ENCODE results near the gene QTRT2.

Gene QTRT2

GRCh38 chr3:114035896-114036295 lies 20.6 kb upstream of the QTRT2 start:
- H3K18ac ChIP-seq (ENCODE audit: low read length), result no peak overlapping the region
- H3K56ac ChIP-seq (ENCODE audit: low read length), result no peak overlapping the region
- no peak overlapping the region for H3K4me2 ChIP-seq (ENCODE audit: low read length)
- H3K23ac ChIP-seq (ENCODE audit: low read length), result no peak overlapping the region
- H3K36me3 ChIP-seq (ENCODE audit: control insufficient read depth, insufficient read depth, low read length), result no peaks in the 10 kb centered on the region
- no peak overlapping the region for H3K4ac ChIP-seq (ENCODE audit: low read depth, low read length)
- no peak overlapping the region for H3K27ac ChIP-seq (ENCODE audit: low read depth, low read length)
- no peak overlapping the region for H2BK15ac ChIP-seq (replicated peaks; ENCODE audit: low read depth)
- no peak overlapping the region for H2AK5ac ChIP-seq (ENCODE audit: low read length)
- H2BK5ac ChIP-seq (ENCODE audit: low read length), result no peak overlapping the region
- no peaks in the 10 kb centered on the region for H3K79me2 ChIP-seq (ENCODE audit: control insufficient read depth, insufficient read depth, low read length)
- no peak for DNase-seq
- H2BK120ac ChIP-seq (ENCODE audit: low read depth, low read length), result no peak overlapping the region
- no peak overlapping the region for H3K4me3 ChIP-seq (ENCODE audit: low read length)
- H4K5ac ChIP-seq (ENCODE audit: low read length), result no peak overlapping the region
- no peak overlapping the region for H4K8ac ChIP-seq (ENCODE audit: low read depth, low read length)
- WGBS (ENCODE audit: extremely low coverage, insufficient coverage, low lambda C conversion rate), result no CpG with 5 or more reads among the region's 3 CpGs
- no peaks in the 10 kb centered on the region for H3K27me3 ChIP-seq (ENCODE audit: insufficient read depth, low read length, poor library complexity)
- H3K9ac ChIP-seq (ENCODE audit: low read length), result no peak overlapping the region
- no peaks in the 10 kb centered on the region for H3K4me1 ChIP-seq (ENCODE audit: control insufficient read depth, low read depth, low read length)
- H3K79me1 ChIP-seq (ENCODE audit: low read length), result no peaks in the 10 kb centered on the region

GRCh38 chr3:114043205-114043604 lies 13.3 kb upstream of the QTRT2 start:
- H3K4ac ChIP-seq (ENCODE audit: low read depth, low read length), result no peak overlapping the region

GRCh38 chr3:114052216-114052615 lies 4.3 kb upstream of the QTRT2 start:
- Histone ChIP-seq H3K4ac (ENCODE audit: low read depth, low read length) (no peak overlapping the region), H2AK5ac (ENCODE audit: low read length) (no peak overlapping the region), H2BK15ac (replicated peaks; ENCODE audit: low read depth) (no peak overlapping the region), H3K4me1 (ENCODE audit: control insufficient read depth, low read depth, low read length) (no peaks in the 10 kb centered on the region), H3K23ac (ENCODE audit: low read length) (no peak overlapping the region), H3K18ac (ENCODE audit: low read length) (no peak overlapping the region), H2BK5ac (ENCODE audit: low read length) (no peak overlapping the region), H3K27me3 (ENCODE audit: insufficient read depth, low read length, poor library complexity) (no peaks in the 10 kb centered on the region), H3K79me1 (ENCODE audit: low read length) (no peaks in the 10 kb centered on the region), H3K79me2 (ENCODE audit: control insufficient read depth, insufficient read depth, low read length) (peaks cover 4% of the 10 kb centered on the region), H3K9ac (ENCODE audit: low read length) (no peak overlapping the region), H2BK120ac (ENCODE audit: low read depth, low read length) (no peak overlapping the region), H3K36me3 (ENCODE audit: control insufficient read depth, insufficient read depth, low read length) (no peaks in the 10 kb centered on the region), H3K4me2 (ENCODE audit: low read length) (no peak overlapping the region), H3K4me3 (ENCODE audit: low read length) (no peak overlapping the region), H3K56ac (ENCODE audit: low read length) (no peak overlapping the region), H3K27ac (ENCODE audit: low read depth, low read length) (no peak overlapping the region), H4K8ac (ENCODE audit: low read depth, low read length) (no peak overlapping the region), H4K5ac (ENCODE audit: low read length) (no peak overlapping the region)
- DNase-seq, result no peak
- no CpG with 5 or more reads among the region's 2 CpGs for WGBS (ENCODE audit: extremely low coverage, insufficient coverage, low lambda C conversion rate)

More at GRCh38 chr3:114043205-114043604, 13.3 kb upstream of the QTRT2 start:
- Histone ChIP-seq H3K79me1 (ENCODE audit: low read length) (no peaks in the 10 kb centered on the region), H3K4me1 (ENCODE audit: control insufficient read depth, low read depth, low read length) (no peaks in the 10 kb centered on the region), H3K56ac (ENCODE audit: low read length) (no peak overlapping the region), H2BK5ac (ENCODE audit: low read length) (no peak overlapping the region), H2BK120ac (ENCODE audit: low read depth, low read length) (no peak overlapping the region), H3K23ac (ENCODE audit: low read length) (no peak overlapping the region), H3K4me2 (ENCODE audit: low read length) (no peak overlapping the region), H4K5ac (ENCODE audit: low read length) (no peak overlapping the region), H4K8ac (ENCODE audit: low read depth, low read length) (no peak overlapping the region), H3K18ac (ENCODE audit: low read length) (no peak overlapping the region), H3K4me3 (ENCODE audit: low read length) (no peak overlapping the region), H2AK5ac (ENCODE audit: low read length) (no peak overlapping the region), H3K79me2 (ENCODE audit: control insufficient read depth, insufficient read depth, low read length) (no peaks in the 10 kb centered on the region), H3K9ac (ENCODE audit: low read length) (no peak overlapping the region), H3K27ac (ENCODE audit: low read depth, low read length) (no peak overlapping the region), H3K27me3 (ENCODE audit: insufficient read depth, low read length, poor library complexity) (no peaks in the 10 kb centered on the region), H3K36me3 (ENCODE audit: control insufficient read depth, insufficient read depth, low read length) (no peaks in the 10 kb centered on the region), H2BK15ac (replicated peaks; ENCODE audit: low read depth) (no peak overlapping the region)
- DNase-seq, result no peak

- H3K36me3 ChIP-seq (ENCODE audit: control insufficient read depth, insufficient read depth, low read length), result no peaks in the 10 kb centered on the region
- peaks cover 41% of the 10 kb centered on the region for H3K79me2 ChIP-seq (ENCODE audit: control insufficient read depth, insufficient read depth, low read length)
- no peak overlapping the region for H2BK5ac ChIP-seq (ENCODE audit: low read length)
- H3K4ac ChIP-seq (ENCODE audit: low read depth, low read length), result no peak overlapping the region
- H3K18ac ChIP-seq (ENCODE audit: low read length), result no peak overlapping the region
- H3K9ac ChIP-seq (ENCODE audit: low read length), result peak overlapping the region; percentile 66
- no peak overlapping the region for H3K27ac ChIP-seq (ENCODE audit: low read depth, low read length)
- H3K79me1 ChIP-seq (ENCODE audit: low read length), result no peaks in the 10 kb centered on the region
- H2BK120ac ChIP-seq (ENCODE audit: low read depth, low read length), result no peak overlapping the region
- H3K23ac ChIP-seq (ENCODE audit: low read length), result no peak overlapping the region
- H3K56ac ChIP-seq (ENCODE audit: low read length), result peak overlapping the region; percentile 89
- H3K4me3 ChIP-seq (ENCODE audit: low read length), result peak overlapping the region; percentile 56
- no CpG with 5 or more reads among the region's 8 CpGs for WGBS (ENCODE audit: extremely low coverage, insufficient coverage, low lambda C conversion rate)
- H3K27me3 ChIP-seq (ENCODE audit: insufficient read depth, low read length, poor library complexity), result no peaks in the 10 kb centered on the region
- no peak overlapping the region for H2BK15ac ChIP-seq (replicated peaks; ENCODE audit: low read depth)
- peak overlapping the region; percentile 26 for H3K4me2 ChIP-seq (ENCODE audit: low read length)
- no peak overlapping the region for H4K8ac ChIP-seq (ENCODE audit: low read depth, low read length)
- no peak overlapping the region for H2AK5ac ChIP-seq (ENCODE audit: low read length)
- H4K5ac ChIP-seq (ENCODE audit: low read length), result no peak overlapping the region
- DNase-seq, result no peak
- H3K4me1 ChIP-seq (ENCODE audit: control insufficient read depth, low read depth, low read length), result no peaks in the 10 kb centered on the region
Measured at GRCh38 chr3:114057011-114057347, 442 bp downstream of the QTRT2 start.

GRCh38 chr3:114058646-114059045 lies 2.1 kb downstream of the QTRT2 start:
- no peak overlapping the region for H3K56ac ChIP-seq (ENCODE audit: low read length)
- H3K27me3 ChIP-seq (ENCODE audit: insufficient read depth, low read length, poor library complexity), result no peaks in the 10 kb centered on the region
- no peak overlapping the region for H3K23ac ChIP-seq (ENCODE audit: low read length)
- no peak overlapping the region for H2BK5ac ChIP-seq (ENCODE audit: low read length)
- no peaks in the 10 kb centered on the region for H3K4me1 ChIP-seq (ENCODE audit: control insufficient read depth, low read depth, low read length)
- H3K4me3 ChIP-seq (ENCODE audit: low read length), result no peak overlapping the region
- DNase-seq, result no peak
- peaks cover 47% of the 10 kb centered on the region for H3K79me2 ChIP-seq (ENCODE audit: control insufficient read depth, insufficient read depth, low read length)
- H2AK5ac ChIP-seq (ENCODE audit: low read length), result no peak overlapping the region
- WGBS (ENCODE audit: extremely low coverage, insufficient coverage, low lambda C conversion rate), result no CpG with 5 or more reads among the region's 8 CpGs
- H3K9ac ChIP-seq (ENCODE audit: low read length), result no peak overlapping the region
- no peak overlapping the region for H3K27ac ChIP-seq (ENCODE audit: low read depth, low read length)
- no peak overlapping the region for H4K8ac ChIP-seq (ENCODE audit: low read depth, low read length)
- no peak overlapping the region for H2BK15ac ChIP-seq (replicated peaks; ENCODE audit: low read depth)
- no peak overlapping the region for H3K4ac ChIP-seq (ENCODE audit: low read depth, low read length)
- no peak overlapping the region for H4K5ac ChIP-seq (ENCODE audit: low read length)
- H3K36me3 ChIP-seq (ENCODE audit: control insufficient read depth, insufficient read depth, low read length), result no peaks in the 10 kb centered on the region
- no peak overlapping the region for H3K4me2 ChIP-seq (ENCODE audit: low read length)
- no peak overlapping the region for H2BK120ac ChIP-seq (ENCODE audit: low read depth, low read length)
- no peak overlapping the region for H3K18ac ChIP-seq (ENCODE audit: low read length)
- H3K79me1 ChIP-seq (ENCODE audit: low read length), result no peaks in the 10 kb centered on the region

- WGBS (ENCODE audit: extremely low coverage, insufficient coverage, low lambda C conversion rate), result no CpG with 5 or more reads among the region's 8 CpGs
- Histone ChIP-seq H3K4ac (ENCODE audit: low read depth, low read length) (no peak overlapping the region), H3K36me3 (ENCODE audit: control insufficient read depth, insufficient read depth, low read length) (no peaks in the 10 kb centered on the region)
Measured at GRCh38 chr3:114060906-114061655, 4.5 kb downstream of the QTRT2 start.

More at GRCh38 chr3:114060906-114061655, 4.5 kb downstream of the QTRT2 start:
- Histone ChIP-seq H2BK5ac (ENCODE audit: low read length) (no peak overlapping the region), H3K27me3 (ENCODE audit: insufficient read depth, low read length, poor library complexity) (no peaks in the 10 kb centered on the region), H3K4me2 (ENCODE audit: low read length) (no peak overlapping the region), H3K56ac (ENCODE audit: low read length) (no peak overlapping the region), H3K4me3 (ENCODE audit: low read length) (no peak overlapping the region), H3K27ac (ENCODE audit: low read depth, low read length) (no peak overlapping the region), H2BK120ac (ENCODE audit: low read depth, low read length) (no peak overlapping the region), H2BK15ac (replicated peaks; ENCODE audit: low read depth) (no peak overlapping the region), H2AK5ac (ENCODE audit: low read length) (no peak overlapping the region), H3K79me2 (ENCODE audit: control insufficient read depth, insufficient read depth, low read length) (peaks cover 54% of the 10 kb centered on the region), H4K8ac (ENCODE audit: low read depth, low read length) (peak overlapping the region; percentile 39), H3K4me1 (ENCODE audit: control insufficient read depth, low read depth, low read length) (no peaks in the 10 kb centered on the region), H4K5ac (ENCODE audit: low read length) (no peak overlapping the region), H3K18ac (ENCODE audit: low read length) (no peak overlapping the region), H3K23ac (ENCODE audit: low read length) (no peak overlapping the region), H3K79me1 (ENCODE audit: low read length) (peaks cover 2% of the 10 kb centered on the region), H3K9ac (ENCODE audit: low read length) (no peak overlapping the region)
- no peak for DNase-seq
